Neutrophil (primary cell): ENCODE measurements around the gene DENND1A.

ENCODE experiments used
- H3K27ac ChIP-seq: fragments of 200-600 bp; sonication (generic); 2 replicates; pipeline ENCODE4 v1.5.1; 2016; ENCODE audit warnings: mild to moderate bottlenecking, moderate library complexity
- H3K27me3 ChIP-seq: fragments of 200-600 bp; sonication (generic); 2 replicates; pipeline ENCODE4 v1.6.0; 2016; ENCODE audit warnings: mild to moderate bottlenecking
- H3K36me3 ChIP-seq: fragments of 200-600 bp; sonication (generic); 2 replicates; pipeline ENCODE4 v1.5.1; 2017
- H3K4me1 ChIP-seq, 2 experiments: fragments of 200-600 bp in 1 of 2; sonication (generic) in 1 of 2; 1 replicate in 1 of 2; 2 replicates in 1 of 2; pipeline versions ENCODE4 v1.5.1 to v1.6.1; 2013 to 2016; ENCODE audit warnings: low read depth in 1 of 2, low read length in 1 of 2, mild to moderate bottlenecking in 1 of 2, moderate library complexity in 1 of 2; ENCODE audit not compliant: control insufficient read depth in 1 of 2, insufficient read depth in 1 of 2
- H3K4me3 ChIP-seq, 2 experiments: fragments of 200-600 bp in 1 of 2; sonication (generic) in 1 of 2; 1 replicate in 1 of 2; 2 replicates in 1 of 2; pipeline ENCODE4 v1.5.1; 2013 to 2016; ENCODE audit warnings: low read depth in 1 of 2, low read length in 1 of 2, mild to moderate bottlenecking in 1 of 2, moderate library complexity in 1 of 2
- H3K9me3 ChIP-seq: fragments of 200-600 bp; sonication (generic); 2 replicates; pipeline ENCODE4 v1.5.1; 2016
- TF ChIP-seq, protein P1 (sequence below): fragments of 200-600 bp; sonication (generic); IDR thresholded peaks from 2 replicates; pipeline ENCODE4 v1.5.1; 2016; ENCODE audit warnings: antibody characterized with exemption

The DENND1A gene

DNA sequence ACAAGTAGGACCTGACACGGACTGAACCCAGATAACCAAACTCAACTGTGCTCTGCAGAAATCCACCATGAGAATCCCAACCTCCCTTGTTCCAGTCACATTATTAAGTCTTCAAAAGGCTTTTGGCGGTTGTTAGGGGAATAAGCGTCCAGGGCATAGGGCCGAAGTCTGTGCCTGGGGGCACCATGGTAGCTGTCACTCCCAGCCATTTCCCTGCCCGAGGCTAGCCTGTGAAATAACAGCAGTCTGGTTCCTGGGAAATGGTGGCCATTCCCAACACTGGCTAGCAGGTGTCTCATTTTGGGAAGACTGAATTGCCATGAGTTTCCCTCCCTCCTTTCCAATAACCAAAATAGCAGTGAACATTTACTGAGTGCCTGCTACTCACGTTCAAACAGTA, 451.8 kb downstream of the DENND1A start:
- Histone ChIP-seq H3K4me1 (no peaks in the 10 kb centered on the region), H3K9me3 (no peaks in the 10 kb centered on the region), H3K27me3 (no peaks in the 10 kb centered on the region), H3K36me3 (peaks cover 2% of the 10 kb centered on the region), H3K27ac (no peak overlapping the region), H3K4me3 (no peak overlapping the region)
- TF ChIP-seq, protein P1, sequence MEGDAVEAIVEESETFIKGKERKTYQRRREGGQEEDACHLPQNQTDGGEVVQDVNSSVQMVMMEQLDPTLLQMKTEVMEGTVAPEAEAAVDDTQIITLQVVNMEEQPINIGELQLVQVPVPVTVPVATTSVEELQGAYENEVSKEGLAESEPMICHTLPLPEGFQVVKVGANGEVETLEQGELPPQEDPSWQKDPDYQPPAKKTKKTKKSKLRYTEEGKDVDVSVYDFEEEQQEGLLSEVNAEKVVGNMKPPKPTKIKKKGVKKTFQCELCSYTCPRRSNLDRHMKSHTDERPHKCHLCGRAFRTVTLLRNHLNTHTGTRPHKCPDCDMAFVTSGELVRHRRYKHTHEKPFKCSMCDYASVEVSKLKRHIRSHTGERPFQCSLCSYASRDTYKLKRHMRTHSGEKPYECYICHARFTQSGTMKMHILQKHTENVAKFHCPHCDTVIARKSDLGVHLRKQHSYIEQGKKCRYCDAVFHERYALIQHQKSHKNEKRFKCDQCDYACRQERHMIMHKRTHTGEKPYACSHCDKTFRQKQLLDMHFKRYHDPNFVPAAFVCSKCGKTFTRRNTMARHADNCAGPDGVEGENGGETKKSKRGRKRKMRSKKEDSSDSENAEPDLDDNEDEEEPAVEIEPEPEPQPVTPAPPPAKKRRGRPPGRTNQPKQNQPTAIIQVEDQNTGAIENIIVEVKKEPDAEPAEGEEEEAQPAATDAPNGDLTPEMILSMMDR: no peak

DNA sequence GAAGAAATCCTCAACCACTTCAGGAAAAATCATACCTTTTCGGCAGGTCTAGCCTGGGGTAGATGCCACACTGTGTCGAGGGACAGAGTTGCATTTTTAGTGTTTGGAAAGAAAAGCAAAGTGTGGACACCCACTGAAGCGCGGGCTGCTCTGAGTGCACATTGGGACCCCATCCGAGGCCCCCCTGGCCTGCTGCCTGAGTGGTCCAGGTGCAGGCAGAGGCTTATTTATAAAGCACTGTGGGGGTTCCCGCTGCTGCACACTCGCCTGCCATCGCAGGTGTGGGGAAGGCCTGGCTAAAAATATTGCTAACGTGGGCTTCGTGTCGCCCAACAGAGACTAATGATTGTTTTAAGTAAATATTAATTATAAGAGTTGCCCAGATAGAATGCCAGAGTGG, 454.5 kb downstream of the DENND1A start:
- Histone ChIP-seq H3K4me3 (no peak overlapping the region), H3K36me3 (no peaks in the 10 kb centered on the region), H3K27ac (no peak overlapping the region), H3K27me3 (no peaks in the 10 kb centered on the region), H3K4me1 (peaks cover 19 to 23% of the 10 kb centered on the region in 2 experiments), H3K9me3 (no peaks in the 10 kb centered on the region)
- TF ChIP-seq, protein P1: no peak

DNA sequence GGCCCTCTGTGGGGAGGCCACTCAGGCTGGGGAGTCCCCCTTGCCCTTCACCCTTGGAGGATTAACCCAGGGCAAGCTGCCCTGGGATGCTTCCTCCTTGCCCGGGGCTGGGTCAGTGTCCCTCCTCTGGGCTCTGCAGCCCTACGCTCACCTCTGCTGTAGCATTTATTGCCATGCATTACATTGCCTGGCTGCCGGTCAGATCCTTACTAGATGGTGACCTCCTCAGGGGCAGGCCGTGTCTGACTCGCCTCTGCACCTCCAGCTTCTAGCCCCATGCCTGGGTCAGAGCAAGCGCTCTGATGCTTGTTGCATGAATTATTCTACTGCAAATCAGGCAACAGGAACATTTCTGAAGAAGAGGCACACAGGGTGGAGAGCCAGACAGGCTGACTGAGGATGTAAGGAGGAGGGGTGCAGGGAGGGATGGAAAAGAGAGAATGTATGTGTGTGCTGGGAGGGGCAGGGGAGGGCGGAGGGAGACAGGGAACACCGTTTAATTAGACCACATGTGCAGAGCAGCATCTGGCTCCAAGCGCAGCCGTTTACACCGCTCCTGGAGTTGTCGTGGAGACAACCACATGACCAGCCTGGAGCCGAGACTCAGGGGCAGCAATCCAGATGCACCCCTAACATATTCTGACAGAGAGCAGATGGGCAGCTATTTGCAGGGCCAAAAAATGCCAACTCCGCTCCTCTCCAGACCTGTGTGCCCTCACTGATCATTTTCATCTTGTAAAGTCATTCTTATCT, 456.9 kb downstream of the DENND1A start:
- H3K27me3 ChIP-seq: no peaks in the 10 kb centered on the region
- no peaks in the 10 kb centered on the region for H3K36me3 ChIP-seq
- no peak overlapping the region for H3K4me3 ChIP-seq
- no peaks in the 10 kb centered on the region for H3K9me3 ChIP-seq
- peaks cover 26 to 32% of the 10 kb centered on the region in 2 experiments for H3K4me1 ChIP-seq
- H3K27ac ChIP-seq: no peak overlapping the region
- TF ChIP-seq, protein P1: no peak

DNA sequence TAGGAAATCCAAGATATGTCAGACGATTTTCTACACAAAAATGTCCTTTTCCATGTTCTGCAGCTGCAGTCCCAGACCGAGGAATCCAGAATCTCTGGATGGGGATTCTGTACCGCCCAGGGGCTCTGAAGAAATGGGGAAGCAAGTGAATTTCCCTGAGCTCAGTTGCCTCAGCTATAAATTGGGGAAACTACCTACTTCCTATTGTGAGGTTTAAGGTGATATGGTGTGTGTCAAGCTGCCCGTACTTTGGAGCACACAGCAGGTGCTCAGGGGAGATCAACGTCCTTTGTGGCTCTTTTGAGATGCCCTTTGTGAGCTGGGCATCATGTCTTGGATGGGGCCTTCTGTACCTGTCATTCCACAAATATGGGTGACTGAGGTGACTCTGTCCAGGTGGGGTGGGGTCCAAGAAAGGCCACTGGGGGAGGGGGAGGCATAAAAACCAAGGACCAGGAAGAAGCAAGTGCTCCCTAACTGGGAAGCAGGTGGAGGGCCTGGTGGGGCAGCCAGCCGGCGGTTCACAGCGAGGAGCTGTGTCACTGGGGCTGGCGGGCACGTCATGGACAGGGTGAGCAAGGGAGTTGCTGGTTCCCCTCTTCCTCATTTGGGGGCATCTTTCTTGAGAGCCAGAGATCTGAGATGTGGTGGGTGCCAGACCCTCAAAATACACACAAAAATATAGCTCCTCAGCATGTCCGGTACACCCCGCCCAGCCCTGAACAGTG, 457.9 kb downstream of the DENND1A start:
- H3K27me3 ChIP-seq: no peaks in the 10 kb centered on the region
- H3K27ac ChIP-seq: peak overlapping the region; percentile 7
- TF ChIP-seq, protein P1: no peak
- H3K9me3 ChIP-seq: no peaks in the 10 kb centered on the region
- H3K4me1 ChIP-seq: peaks cover 26 to 32% of the 10 kb centered on the region in 2 experiments
- H3K36me3 ChIP-seq: no peaks in the 10 kb centered on the region
- no peak overlapping the region for H3K4me3 ChIP-seq

DNA sequence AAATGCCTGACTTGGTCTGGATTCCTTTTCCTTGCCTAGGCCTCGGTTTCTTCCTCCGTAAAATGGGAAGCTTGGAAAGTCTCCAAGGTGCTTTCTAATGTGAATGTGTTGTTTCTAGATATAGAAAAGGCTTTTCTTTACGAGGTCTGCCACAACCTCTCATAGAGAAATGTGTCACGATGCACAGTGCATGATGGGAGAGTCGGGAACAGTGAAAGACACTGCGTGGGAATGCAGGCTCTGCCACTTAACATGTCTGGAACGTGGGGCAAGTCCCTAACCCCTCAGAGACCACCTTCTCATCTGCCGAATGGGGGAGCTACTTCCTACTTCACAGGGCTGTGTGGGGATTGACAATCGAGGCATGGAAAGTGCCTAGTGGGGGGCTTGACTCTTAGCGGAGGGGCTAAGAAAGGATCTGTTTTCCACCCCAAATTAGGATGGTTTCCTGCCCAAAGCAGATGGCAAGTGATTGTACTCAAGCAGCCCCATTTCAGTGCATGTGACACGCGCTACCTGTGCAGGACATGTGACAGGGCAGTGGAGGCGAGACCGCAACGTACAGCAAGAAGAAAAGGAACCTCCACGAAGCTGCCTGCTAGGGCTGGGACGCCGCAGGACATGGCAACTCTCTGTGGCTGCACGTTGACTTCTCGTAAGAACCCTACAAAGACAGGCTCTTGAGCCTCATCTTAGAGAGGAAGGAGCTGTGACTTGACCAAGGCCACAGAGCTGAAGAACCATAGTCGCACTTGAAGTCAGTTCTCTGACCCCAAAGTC, 458.7 kb downstream of the DENND1A start:
- Histone ChIP-seq H3K4me3 (no peak overlapping the region), H3K27me3 (no peaks in the 10 kb centered on the region), H3K36me3 (no peaks in the 10 kb centered on the region), H3K4me1 (peaks cover 26 to 32% of the 10 kb centered on the region in 2 experiments), H3K27ac (peak overlapping the region; percentile 13), H3K9me3 (no peaks in the 10 kb centered on the region)
- TF ChIP-seq, protein P1: no peak
